Transverse colon (tissue), 4 donors: ENCODE measurements around the gene XRCC5. TPM values are rescaled to one million over a fixed set of nuclear protein-coding genes. Genes with fewer than 3 reads are reported as not detected.

Source experiments
- DNase-seq: peaks from one replicate; pipeline ENCODE4 v3.0.0-alpha.2; 2019
- H3K27ac ChIP-seq, 4 donors: fragments of 200-600 bp; sonication (generic); 2 replicates each; pipeline ENCODE4 v1.5.1; 2016 to 2018; ENCODE audit warnings: inconsistent platforms in 4 of 4
- H3K27me3 ChIP-seq: fragments of 200-600 bp; sonication (generic); 2 replicates; pipeline ENCODE4 v1.5.1; 2017; ENCODE audit warnings: inconsistent platforms
- H3K36me3 ChIP-seq, 4 donors: fragments of 200-600 bp; sonication (generic); 2 replicates each; pipeline ENCODE4 v1.5.1; 2017 to 2019; ENCODE audit warnings: inconsistent platforms in 4 of 4
- H3K4me1 ChIP-seq, 4 donors: fragments of 200-600 bp; sonication (generic); 2 replicates each; pipeline ENCODE4 v1.5.1; 2017 to 2020; ENCODE audit warnings: inconsistent platforms in 4 of 4
- H3K4me3 ChIP-seq, 4 donors: fragments of 200-600 bp; sonication (generic); 1 replicate in 1 of 4; 2 replicates in 3 of 4; pipeline versions ENCODE4 v1.5.1 to v1.6.1; 2017 to 2019; ENCODE audit warnings: inconsistent platforms in 4 of 4
- H3K9me3 ChIP-seq, 2 donors: fragments of 200-600 bp; sonication (generic); 2 replicates each; pipeline ENCODE4 v1.5.1; 2017 to 2019; ENCODE audit warnings: inconsistent platforms in 2 of 2
- EP300 ChIP-seq: sonication (generic); formaldehyde crosslinking; IDR thresholded peaks from one replicate; pipeline ENCODE4 v1.6.1; 2017; ENCODE audit warnings: antibody characterized with exemption, low read depth
- POLR2A ChIP-seq: fragments of 450-650 bp; IDR thresholded peaks from one replicate; pipeline ENCODE4 v1.6.1; 2016; ENCODE audit warnings: antibody characterized with exemption, mild to moderate bottlenecking, moderate library complexity
- POLR2AphosphoS5 ChIP-seq, 3 donors: sonication (generic); formaldehyde crosslinking; IDR thresholded peaks; one replicate each; pipeline ENCODE4 v1.6.1; 2016; ENCODE audit warnings: antibody characterized with exemption in 3 of 3
- WGBS, 2 donors: methylation state at CpG; one replicate each; pipeline ENCODE4 v1.1.5; 2018; ENCODE audit warnings: low coverage in 1 of 2; 5-methylcytosine and 5-hydroxymethylcytosine counted together
- in situ Hi-C, 4 donors: fragments of 200-750 bp; cut with MboI; loops; one replicate each; pipeline versions ENCODE4 v1.15.0 to v1.15.1; 2017; ENCODE audit warnings: low sequenced_read_pairs in 3 of 4, low pct_ligation_motif_present in 1 of 4, low pct_unique_long_range_greater_than_20kb in 1 of 4
- intact Hi-C: fragments of 100-400 bp; cut with DNase I; formaldehyde crosslinking; loops from one replicate; pipeline ENCODE4 v1.15.1; 2023; ENCODE audit warnings: low total_unique reads
- total RNA-seq, 4 donors: library from RNA; depleted of rRNA; stranded (reverse); fragments of >200 nt; gene quantifications; one replicate each; pipeline ENCODE4 v1.1.0, GENCODE V29; 2016
- TF ChIP-seq, protein P1 (sequence below), 5 experiments: fragments of 200-600 bp in 3 of 5; fragments of 450-650 bp in 2 of 5; sonication (generic) in 3 of 5; IDR thresholded peaks; 1 replicate in 2 of 5; 2 replicates in 3 of 5; pipeline ENCODE4 v1.5.1; 2016 to 2017; ENCODE audit warnings: antibody characterized with exemption in 5 of 5, inconsistent platforms in 3 of 5, mild to moderate bottlenecking in 2 of 5, moderate library complexity in 1 of 5

XRCC5 gene
- total RNA-seq, 4 donors from 2014 or later: 75.6 to 120 (median 101) TPM

DNA sequence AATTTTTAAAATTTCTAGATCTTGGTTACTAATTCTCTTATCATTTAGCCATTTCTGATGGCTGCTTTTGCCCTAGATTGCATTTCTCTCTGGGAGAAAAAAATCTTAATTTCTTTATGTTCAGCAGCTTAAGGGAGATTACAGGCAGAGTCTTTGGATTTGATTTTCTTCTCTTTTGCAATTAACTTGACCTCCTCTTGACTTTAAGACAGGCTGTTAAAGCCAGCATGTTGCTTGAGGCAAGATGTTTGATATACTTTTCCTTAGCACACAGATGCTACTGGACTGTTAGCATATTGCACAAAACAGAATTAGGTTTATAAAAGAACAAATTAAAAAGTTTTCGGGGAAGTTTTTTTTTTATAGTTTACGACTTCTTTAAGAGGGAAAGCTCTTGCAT is 50.0 kb downstream of the XRCC5 start:
- no peaks in the 10 kb centered on the region for H3K27me3 ChIP-seq
- DNase-seq: no peak
- H3K9me3 ChIP-seq: no peaks in the 10 kb centered on the region
- no peak overlapping the region for H3K27ac ChIP-seq
- no peaks in the 10 kb centered on the region for H3K4me1 ChIP-seq
- peaks cover 0 to 66% (median 31%) of the 10 kb centered on the region in 4 donors for H3K36me3 ChIP-seq
- intact Hi-C loops: no loop called here
- in situ Hi-C loops: no loop called here
- WGBS, 2 donors: 84 to 93% methylated on average over 2 of the region's 2 CpGs
- no peak overlapping the region for H3K4me3 ChIP-seq
- TF ChIP-seq, protein P1, sequence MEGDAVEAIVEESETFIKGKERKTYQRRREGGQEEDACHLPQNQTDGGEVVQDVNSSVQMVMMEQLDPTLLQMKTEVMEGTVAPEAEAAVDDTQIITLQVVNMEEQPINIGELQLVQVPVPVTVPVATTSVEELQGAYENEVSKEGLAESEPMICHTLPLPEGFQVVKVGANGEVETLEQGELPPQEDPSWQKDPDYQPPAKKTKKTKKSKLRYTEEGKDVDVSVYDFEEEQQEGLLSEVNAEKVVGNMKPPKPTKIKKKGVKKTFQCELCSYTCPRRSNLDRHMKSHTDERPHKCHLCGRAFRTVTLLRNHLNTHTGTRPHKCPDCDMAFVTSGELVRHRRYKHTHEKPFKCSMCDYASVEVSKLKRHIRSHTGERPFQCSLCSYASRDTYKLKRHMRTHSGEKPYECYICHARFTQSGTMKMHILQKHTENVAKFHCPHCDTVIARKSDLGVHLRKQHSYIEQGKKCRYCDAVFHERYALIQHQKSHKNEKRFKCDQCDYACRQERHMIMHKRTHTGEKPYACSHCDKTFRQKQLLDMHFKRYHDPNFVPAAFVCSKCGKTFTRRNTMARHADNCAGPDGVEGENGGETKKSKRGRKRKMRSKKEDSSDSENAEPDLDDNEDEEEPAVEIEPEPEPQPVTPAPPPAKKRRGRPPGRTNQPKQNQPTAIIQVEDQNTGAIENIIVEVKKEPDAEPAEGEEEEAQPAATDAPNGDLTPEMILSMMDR (IDR thresholded peaks at IDR 0.05): no peak
- no peak for TF ChIP-seq POLR2AphosphoS5 (IDR thresholded peaks at IDR 0.05)
- TF ChIP-seq POLR2A: no peak
- no peak for TF ChIP-seq EP300

DNA sequence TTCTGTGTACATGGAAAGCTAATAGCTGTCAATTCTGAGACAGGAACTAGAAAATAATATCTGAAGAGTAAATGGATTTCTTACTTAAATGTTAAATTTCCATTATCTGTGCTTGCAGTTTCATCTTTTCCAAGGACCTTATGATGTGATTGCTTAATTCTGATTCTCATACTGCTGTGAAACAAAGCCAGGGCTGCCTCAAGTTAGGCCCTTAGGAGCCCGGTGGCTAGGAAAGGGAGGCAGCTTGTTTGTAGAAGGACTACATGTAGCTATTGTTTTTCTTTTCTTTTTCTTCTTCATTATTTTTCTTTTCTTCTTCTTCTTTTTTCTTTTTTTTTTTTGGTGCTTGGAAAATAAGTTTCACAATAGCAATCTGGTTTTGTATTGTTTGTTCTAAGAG is 50.5 kb downstream of the XRCC5 start:
- H3K27ac ChIP-seq: no peak overlapping the region
- peaks cover 0 to 67% (median 31%) of the 10 kb centered on the region in 4 donors for H3K36me3 ChIP-seq
- no peaks in the 10 kb centered on the region for H3K27me3 ChIP-seq
- TF ChIP-seq, protein P1 (IDR thresholded peaks at IDR 0.05): no peak
- TF ChIP-seq POLR2A (no peak), EP300 (no peak), POLR2AphosphoS5 (IDR thresholded peaks at IDR 0.05) (no peak)
- no peaks in the 10 kb centered on the region for H3K9me3 ChIP-seq
- in situ Hi-C loops: no loop called here
- 77% methylated on average over 1 of the region's 1 CpG for WGBS, 2 donors
- intact Hi-C loops: no loop called here
- no peak overlapping the region for H3K4me3 ChIP-seq
- DNase-seq: no peak
- H3K4me1 ChIP-seq: no peaks in the 10 kb centered on the region

DNA sequence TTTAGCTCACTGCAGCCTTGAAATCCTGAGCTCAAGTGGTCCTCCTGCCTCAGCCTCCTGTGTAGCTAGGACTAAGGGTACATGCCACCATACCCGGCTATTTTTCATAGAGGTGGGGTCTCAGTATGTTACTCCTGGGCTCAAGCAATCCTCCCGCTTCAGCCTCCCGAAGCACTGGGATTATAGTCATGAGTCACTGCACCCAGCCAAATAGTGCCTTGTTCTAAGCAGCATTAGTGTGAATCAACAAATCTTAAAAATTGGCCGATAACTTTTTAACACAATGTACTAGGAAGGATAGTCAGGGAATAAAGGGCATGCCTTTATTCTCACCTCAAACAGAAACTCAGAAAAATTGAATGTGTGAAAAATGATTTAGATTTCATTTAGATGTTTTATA is 51.6 kb downstream of the XRCC5 start:
- Histone ChIP-seq H3K4me1 (no peaks in the 10 kb centered on the region), H3K27me3 (no peaks in the 10 kb centered on the region), H3K4me3 (no peak overlapping the region), H3K27ac (no peak overlapping the region), H3K36me3 (peaks cover 0 to 66% (median 30%) of the 10 kb centered on the region in 4 donors), H3K9me3 (no peaks in the 10 kb centered on the region)
- in situ Hi-C loops (no loop called here), intact Hi-C loops (no loop called here)
- no peak for DNase-seq
- no peak for TF ChIP-seq POLR2A
- TF ChIP-seq EP300: no peak
- TF ChIP-seq, protein P1 (IDR thresholded peaks at IDR 0.05): no peak
- no peak for TF ChIP-seq POLR2AphosphoS5 (IDR thresholded peaks at IDR 0.05)
- WGBS, 2 donors: 85 to 97% methylated on average over 3 to 4 of the region's 4 CpGs

DNA sequence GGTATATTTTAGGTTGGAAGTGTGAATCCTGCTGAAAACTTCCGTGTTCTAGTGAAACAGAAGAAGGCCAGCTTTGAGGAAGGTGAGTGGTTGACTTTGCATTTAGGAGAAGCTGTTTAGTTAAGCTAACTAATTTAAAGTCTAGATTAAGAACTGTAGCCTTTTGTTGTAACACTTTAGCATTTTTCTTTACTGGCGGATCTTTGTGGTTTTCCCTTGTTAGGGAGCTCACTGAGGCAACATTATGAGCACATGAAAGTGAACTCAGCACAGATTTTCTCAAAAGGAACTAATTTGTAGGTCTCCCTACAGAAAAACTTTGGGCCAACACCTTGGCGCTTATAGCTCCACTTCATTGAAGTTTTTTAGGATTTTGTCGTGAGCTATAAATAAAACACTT is 52.8 kb downstream of the XRCC5 start:
- no peak overlapping the region for H3K27ac ChIP-seq
- TF ChIP-seq POLR2AphosphoS5 (IDR thresholded peaks at IDR 0.05) (no peak), EP300 (no peak), POLR2A (no peak)
- TF ChIP-seq, protein P1 (IDR thresholded peaks at IDR 0.05): no peak
- DNase-seq: no peak
- intact Hi-C loops (no loop called here), in situ Hi-C loops (no loop called here)
- H3K36me3 ChIP-seq: peaks cover 0 to 65% (median 30%) of the 10 kb centered on the region in 4 donors
- no peaks in the 10 kb centered on the region for H3K4me1 ChIP-seq
- 93 to 95% methylated on average over 4 of the region's 4 CpGs for WGBS, 2 donors
- no peaks in the 10 kb centered on the region for H3K27me3 ChIP-seq
- H3K9me3 ChIP-seq: no peaks in the 10 kb centered on the region
- H3K4me3 ChIP-seq: no peak overlapping the region
